Upper lobe of left lung (tissue), 4 donors: ENCODE data around the gene SWI5.

ENCODE experiments used
- CTCF ChIP-seq, 6 experiments: fragments of 450-650 bp in 4 of 6; fragments of 200-600 bp in 2 of 6; sonication (generic) in 2 of 6; IDR thresholded peaks; one replicate each; pipeline ENCODE4 v1.5.1; 2016 to 2019; ENCODE audit warnings: antibody characterized with exemption in 6 of 6
- EP300 ChIP-seq, 4 donors: sonication (generic); formaldehyde crosslinking; IDR thresholded peaks; one replicate each; pipeline ENCODE4 v1.5.1; 2017; ENCODE audit warnings: antibody characterized with exemption in 4 of 4, control low read depth in 2 of 4
- POLR2A ChIP-seq, 4 donors: fragments of 450-650 bp; IDR thresholded peaks; one replicate each; pipeline ENCODE4 v1.5.1; 2016 to 2017; ENCODE audit warnings: antibody characterized with exemption in 4 of 4, mild to moderate bottlenecking in 2 of 4
- POLR2AphosphoS5 ChIP-seq, 2 donors: sonication (generic); formaldehyde crosslinking; IDR thresholded peaks; one replicate each; pipeline ENCODE4 v1.5.1; 2017; ENCODE audit warnings: antibody characterized with exemption in 2 of 2

- TF ChIP-seq EP300 (IDR thresholded peaks at IDR 0.05) (no peak), CTCF (IDR thresholded peaks at IDR 0.05) (no peak), POLR2AphosphoS5 (IDR thresholded peaks at IDR 0.05) (no peak), POLR2A (IDR thresholded peaks at IDR 0.05) (no peak)
Measured at GRCh38 chr9:128266868-128267590, 9.0 kb upstream of the SWI5 start.
